GM08714 (cell line): ENCODE data around the gene CELF5.

Experiments
- H3K4me3 ChIP-seq: fragments of 200-500 bp; sonication (Bioruptor generic); 2 replicates; pipeline ENCODE4 v1.5.1; 2014; ENCODE audit warnings: mild to moderate bottlenecking, low read length, inconsistent platforms
- ZNF274 ChIP-seq: IDR thresholded peaks from 2 replicates; pipeline ENCODE4 v1.6.1; 2012; ENCODE audit warnings: mild to moderate bottlenecking, low read depth, low read length

The CELF5 gene

DNA sequence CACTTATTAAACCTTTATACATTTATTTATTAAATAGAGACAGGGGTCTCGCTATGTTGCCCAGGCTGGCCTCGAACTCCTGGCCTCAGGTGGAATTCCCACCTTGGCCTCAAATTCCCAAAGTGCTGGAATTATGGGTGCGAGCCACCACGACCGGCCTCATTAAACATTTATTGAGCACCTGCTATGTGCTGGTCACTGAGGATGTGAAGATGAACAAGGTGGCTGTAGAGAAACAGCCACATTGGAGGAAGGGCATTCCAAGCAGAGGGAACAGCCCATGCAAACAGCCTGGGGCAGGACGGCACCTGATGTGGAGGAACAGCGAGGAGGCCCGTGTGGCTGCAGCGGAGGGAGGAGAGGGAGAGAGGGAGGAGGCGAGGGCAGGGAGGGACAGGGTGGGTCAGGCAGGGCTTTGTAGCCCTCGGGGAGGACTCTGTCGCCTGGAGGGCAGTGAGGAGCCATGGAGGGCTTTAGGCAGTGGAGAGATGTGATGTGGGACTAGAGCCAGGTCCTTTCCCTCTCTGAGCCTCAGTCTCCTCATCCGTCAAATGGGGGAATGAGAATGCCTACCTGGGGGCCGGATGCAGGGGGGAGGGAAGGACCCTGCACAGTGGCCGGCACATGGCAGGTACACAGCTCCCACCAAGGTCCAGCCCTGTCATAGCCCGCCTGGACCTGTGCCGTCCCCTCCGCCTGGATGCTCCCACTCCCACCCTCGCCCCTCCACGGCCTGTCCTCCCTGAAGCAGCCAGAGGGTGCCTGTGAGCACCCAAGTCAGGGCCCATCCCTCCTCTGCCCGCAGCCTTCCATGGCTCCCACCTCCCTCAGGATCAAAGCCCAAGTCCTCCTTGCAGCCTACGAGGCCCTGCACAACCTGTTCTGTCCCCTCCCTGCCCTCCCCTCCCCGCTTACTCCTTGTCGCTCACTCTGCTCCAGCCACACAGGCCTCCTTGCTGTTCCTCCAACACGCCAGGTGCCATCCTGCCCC lies 120.4 kb downstream of the CELF5 start:
- no peak for TF ChIP-seq ZNF274
- H3K4me3 ChIP-seq = no peak overlapping the region

DNA sequence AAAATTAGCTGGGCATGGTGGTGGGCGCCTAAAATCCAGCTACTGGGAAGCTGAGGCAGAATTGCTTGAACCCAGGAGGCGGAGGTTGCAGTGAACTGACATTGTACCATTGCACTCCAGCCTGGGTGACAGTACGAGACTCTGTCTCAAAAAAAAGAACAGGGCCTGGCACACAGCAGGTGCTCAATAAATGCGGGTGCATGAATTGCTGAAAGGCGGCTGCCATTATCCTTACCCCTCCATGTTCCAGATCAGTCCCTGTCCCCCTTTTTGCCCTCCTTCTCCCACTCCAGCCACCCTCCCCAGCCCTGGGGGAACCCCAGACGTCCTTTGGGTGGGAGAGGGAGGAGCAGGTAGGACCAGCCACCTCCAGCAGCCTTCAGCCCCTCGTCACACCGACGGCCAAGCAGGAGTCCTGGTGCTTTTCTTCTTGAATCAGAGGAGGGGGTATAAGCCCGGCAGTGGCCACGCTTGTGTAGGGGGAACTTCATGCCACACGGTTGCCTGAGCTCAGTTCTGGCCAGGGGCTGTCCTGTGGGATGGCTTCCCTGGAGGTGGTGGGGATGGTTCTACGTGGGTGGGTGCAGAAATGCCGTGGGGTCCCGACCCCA lies 121.5 kb downstream of the CELF5 start:
- TF ChIP-seq ZNF274 = no peak
- no peak overlapping the region for H3K4me3 ChIP-seq
